HuH-7 (cell line): Measurements from ENCODE around the gene IL6R.

Experiments used
- DNase-seq: peaks from one replicate; pipeline ENCODE4 v3.0.0; 2011; ENCODE audit warnings: low spot score

Gene IL6R

GRCh38 chr1:154427173-154428139, 22.3 kb downstream of the IL6R start:
- DNase-seq = no peak

DNA sequence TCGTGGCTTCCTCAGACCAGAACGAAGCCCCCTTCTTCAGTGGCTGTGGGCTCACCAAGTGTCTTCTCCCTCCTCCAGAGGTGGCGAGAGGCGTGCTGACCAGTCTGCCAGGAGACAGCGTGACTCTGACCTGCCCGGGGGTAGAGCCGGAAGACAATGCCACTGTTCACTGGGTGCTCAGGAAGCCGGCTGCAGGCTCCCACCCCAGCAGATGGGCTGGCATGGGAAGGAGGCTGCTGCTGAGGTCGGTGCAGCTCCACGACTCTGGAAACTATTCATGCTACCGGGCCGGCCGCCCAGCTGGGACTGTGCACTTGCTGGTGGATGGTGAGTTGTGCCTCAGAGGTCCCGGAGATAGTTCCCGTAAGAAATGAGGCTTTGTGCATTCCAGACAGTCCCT, 24.0 kb downstream of the IL6R start:
- no peak for DNase-seq

- DNase-seq = no peak
Observed at GRCh38 chr1:154429841-154430611, 24.9 kb downstream of the IL6R start.

GRCh38 chr1:154430903-154431302, 25.8 kb downstream of the IL6R start:
- no peak for DNase-seq

DNA sequence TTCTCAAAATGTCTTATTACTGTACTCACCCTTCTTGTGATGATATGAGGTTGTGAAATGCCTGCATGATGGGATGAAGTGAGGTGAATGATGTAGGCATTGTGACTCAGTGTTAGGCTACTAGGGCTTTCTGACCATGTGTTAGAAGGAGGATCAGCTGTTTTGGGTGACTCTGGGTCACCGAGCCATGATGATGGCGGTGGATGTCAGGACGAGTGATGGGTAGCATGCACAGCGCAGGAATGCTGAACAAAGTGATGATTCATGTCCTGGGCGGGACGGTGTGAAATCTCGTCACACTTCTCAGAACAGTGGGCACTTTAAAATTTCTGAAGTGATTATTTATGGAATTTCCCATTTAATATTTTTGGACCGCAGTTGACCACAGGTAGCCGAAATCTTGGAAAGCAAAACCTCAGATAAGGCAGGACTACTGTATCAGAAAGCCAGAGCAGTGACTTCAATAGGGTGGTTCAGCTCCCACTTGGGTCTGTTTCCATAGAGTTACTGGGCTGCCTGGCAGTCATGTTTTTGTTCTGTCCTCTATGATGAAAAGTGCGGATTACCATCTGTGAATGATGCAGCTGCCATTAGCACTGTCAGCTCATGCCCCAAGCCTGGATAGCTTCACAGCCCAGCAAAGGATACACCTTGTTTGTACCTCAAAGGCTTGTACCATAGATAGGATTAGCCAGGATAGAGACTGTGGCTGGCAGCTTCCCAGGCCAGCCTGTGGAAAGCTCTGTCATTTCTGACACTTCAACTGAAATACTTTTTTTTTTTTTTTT, 26.6 kb downstream of the IL6R start:
- DNase-seq = no peak

DNA sequence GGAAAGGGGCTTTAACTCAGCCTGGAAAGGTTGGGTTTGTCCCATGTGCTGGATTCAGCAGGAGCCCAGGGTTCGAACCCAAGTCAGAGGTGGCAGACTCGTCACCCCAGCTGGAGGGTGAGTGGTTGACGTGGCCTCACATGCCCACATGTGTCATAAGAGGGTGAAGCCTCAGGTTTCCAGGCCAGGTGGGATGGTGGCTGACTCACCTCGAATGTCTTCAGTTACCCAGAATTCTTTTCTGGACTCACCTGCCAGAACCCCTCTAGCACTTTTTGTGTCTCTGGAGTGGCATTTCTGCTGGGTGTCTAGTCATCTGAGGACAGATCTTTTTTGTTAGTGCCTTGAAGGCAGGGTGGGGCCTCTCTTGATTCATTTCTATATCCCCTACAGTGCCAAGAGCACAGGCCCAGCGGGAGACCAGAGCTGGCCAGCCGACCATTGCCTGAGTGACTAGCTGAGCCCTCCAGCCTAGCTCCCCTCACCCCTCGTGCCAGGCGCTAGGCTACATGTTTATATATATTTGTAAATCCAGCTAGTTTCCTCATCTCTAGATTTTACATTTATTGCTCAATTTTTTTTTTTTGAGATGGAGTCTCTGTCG, 28.1 kb downstream of the IL6R start:
- no peak for DNase-seq

- DNase-seq = no peak
Observed at GRCh38 chr1:154434346-154435085, 29.4 kb downstream of the IL6R start.

GRCh38 chr1:154435599-154436200, 30.6 kb downstream of the IL6R start:
- DNase-seq = no peak

- no peak for DNase-seq
Observed at GRCh38 chr1:154436433-154436832, 31.3 kb downstream of the IL6R start.

DNA sequence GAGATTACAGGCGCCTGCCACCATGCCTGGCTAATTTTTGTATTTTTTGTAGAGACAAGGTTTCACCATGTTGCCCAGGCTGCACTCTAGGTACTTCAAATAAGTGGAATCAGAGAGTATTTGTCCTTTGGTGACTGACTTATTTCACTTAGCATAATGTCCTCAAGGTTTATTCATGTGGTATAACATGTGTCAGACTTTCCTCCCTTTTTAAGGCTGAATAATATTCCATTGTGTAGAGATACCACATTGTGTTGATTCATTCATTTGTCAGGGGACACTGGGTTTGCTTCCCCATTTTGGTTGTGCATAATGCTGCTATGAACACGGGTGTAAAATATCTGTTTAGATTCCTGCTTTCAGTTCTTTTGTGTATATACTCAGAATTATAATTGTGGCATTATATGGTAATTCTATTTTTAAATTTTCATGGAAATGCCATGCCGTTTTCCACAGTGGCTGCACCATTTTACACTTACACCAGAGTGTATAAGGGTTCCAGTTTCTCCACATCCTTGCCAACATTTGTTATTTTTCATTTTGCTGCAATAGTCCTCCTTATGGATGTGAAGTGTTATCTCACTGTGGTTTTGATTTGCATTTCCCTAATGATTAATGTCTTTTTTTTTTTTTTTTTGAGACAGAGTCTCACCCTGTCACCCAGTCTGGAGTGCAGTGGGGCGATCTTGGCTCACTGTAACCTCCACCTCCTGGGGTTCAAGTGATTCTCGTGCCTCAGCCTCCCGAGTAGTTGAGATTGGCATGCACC, 35.1 kb downstream of the IL6R start:
- no peak for DNase-seq

- DNase-seq = no peak
Observed at GRCh38 chr1:154441241-154441888, 36.2 kb downstream of the IL6R start.

- DNase-seq = peak; percentile 42
Observed at GRCh38 chr1:154442006-154442740, 37.0 kb downstream of the IL6R start.

DNA sequence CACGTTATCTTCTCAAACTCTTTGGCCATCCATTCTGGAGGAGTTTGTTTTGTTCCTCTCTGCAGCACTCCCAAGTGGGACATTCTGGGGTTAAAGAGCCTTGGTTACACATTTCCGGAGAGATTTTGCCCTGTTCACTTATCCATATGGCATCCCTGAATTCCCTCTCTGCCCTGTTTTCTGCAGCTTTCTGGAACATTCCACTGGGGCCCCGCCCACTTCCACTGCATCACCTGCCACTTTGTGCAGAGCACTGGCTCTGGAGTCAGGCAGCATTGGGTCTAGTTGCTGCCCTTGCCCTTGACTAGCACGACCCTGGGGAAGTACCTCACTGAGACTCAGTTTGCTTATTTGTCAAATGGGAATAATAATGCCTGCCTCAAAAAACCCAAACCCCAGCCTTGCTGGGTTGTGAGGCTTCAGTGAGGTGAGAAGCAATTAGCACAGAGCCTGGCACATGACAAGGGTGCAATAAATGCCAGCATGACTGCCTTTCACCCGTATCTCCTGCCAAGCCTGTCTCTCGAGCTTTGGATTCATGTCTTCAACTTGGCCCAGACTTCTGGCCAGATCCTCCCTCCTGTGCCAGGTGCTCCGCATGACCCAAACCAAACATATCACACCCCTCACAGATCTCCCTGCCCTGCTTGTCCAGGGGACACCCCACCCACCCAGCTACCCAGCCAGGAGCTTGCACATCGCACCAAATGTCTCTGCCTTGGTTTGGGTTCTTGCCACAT, 38.3 kb downstream of the IL6R start:
- DNase-seq = no peak

DNA sequence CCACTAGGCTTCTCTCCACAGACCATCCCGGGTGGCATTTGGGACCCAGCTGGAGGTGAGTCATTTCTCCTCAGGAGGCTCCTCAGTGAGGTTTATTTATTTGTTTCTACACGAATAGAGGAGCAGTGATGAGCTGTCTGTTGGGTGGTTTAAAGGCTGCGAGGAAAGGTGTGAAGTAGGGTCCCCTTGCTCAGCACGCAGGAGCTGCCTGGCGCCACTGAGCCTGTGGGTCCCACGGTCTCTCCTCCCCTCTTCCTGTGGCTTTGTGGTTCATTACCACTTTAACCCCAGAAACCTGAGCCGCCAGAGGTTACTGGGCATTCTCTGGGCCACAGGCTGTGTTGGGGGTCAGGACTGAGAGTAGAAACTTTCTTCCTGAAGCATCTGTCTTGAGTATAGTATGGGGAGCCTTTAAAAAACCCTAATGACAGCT, 39.9 kb downstream of the IL6R start:
- DNase-seq = no peak

DNA sequence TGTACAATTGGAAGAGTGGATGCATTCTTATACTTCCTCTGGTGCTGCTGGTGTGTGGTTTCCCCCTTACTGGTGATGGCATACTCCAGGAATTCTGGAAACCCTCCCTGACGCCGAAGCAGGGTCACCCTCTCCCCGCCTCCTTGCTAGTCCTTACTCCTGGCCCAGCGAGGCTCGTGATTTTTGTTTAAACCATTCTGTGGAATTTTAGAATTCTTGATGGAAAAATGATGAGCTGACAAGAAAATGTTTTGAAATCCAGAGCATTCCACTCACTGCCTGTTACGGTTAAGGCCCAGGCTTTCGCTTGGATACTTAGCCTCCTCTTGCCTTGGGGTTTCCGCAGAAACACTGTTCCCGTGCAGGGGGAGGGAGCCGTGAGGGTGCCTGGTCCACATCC, 41.1 kb downstream of the IL6R start:
- no peak for DNase-seq

DNA sequence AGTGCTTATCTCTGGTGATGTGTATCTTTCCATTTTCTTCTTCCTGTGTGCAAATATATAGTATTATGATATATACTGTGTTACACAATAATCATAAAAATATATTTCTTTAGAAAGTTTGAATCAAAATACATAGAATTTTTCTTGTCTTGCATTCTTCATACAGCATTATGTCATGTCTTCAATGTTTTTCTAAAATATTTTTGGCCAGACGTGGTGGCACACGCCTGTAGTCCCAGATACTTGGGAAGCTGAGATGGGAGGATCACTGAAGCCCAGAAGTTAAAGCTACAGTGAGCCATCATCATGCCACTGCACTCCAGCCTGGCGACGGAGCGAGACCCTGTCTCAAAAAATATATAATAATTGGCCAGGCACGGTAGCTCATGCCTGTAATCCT, 41.6 kb downstream of the IL6R start:
- DNase-seq = no peak

DNA sequence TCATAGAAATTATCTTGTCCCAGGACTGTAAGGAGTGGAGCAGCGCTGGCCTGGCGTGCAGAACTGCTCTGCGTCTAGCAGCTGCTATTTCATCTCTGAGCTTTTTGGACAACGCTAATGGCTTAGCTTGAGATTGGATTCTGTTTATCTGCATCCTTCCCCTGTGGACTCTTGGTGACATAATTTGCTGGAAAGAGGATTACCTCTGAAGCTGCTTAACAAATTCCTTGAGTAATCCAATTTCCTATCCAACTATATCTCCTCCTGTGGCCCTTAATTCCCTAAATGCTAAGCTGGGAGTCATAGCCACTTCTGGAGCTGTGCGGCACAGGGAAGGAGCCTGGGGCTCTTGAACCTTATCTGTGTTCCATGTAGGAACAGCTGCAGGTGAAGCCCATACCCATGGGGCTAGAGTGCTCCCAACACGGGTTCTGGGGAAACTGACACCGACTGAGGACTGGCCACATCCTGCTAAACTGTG, 43.2 kb downstream of the IL6R start:
- no peak for DNase-seq

DNA sequence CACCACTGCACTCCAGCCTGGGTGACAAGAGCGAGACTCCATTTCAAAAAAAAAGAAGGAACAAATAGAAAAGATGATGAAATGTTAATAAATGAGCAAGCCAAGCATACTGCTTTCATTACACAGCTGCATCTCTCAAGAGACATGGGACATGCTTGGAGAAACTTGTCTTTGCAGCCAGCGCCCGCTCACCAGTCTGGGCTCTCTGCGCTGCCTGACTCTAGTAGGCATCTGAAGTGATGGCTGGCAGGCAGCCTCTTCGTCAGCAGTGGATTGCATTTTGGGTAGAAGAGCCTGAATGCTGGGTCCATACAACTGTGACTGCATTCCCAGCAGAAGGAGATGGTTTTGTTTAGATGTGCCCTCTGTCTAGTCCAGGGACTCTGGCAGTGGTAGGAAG, 48.0 kb downstream of the IL6R start:
- no peak for DNase-seq
